Endothelial cell of umbilical vein (primary cell): ENCODE data around the gene DLX3. TPM values are rescaled to one million over a fixed set of nuclear protein-coding genes. Genes with fewer than 3 reads are reported as not detected.

ENCODE experiments used
- BruUV-seq: library from RNA; stranded (reverse); fragments of 400-500 nt; replicated peaks from 2 replicates; lab custom pipeline; 2021; lab: Mats Ljungman, UMichigan
- CTCF ChIA-PET: fragments of 300-600, 350-600 bp; sonication (Branson Sonifier 250); formaldehyde crosslinking; loops from one replicate; lab custom pipeline; 2021; ENCODE audit warnings: antibody characterized with exemption, inconsistent platforms; lab: Charles Lee
- POLR2A ChIA-PET: fragments of 300-600, 350-600 bp; sonication (Branson Sonifier 250); formaldehyde crosslinking; loops from one replicate; lab custom pipeline; 2021; ENCODE audit warnings: antibody characterized with exemption, inconsistent platforms; lab: Charles Lee
- DNase-seq: peaks from one replicate; pipeline ENCODE4 v3.0.0-alpha.2; 2011; ENCODE audit warnings: low read depth, low spot score
- FAIRE-seq: peaks from 2 replicates; lab custom pipeline; 2011; peaks lifted over from hg19 to GRCh38; lab: Jason Lieb, UNC
- H2AFZ ChIP-seq: 2 replicates; pipeline ENCODE4 v1.6.0; 2012; ENCODE audit warnings: low read depth, low read length, control low read depth, inconsistent platforms
- H3K27ac ChIP-seq: 2 replicates; pipeline ENCODE4 v1.5.1; 2011; ENCODE audit warnings: low read depth, mild to moderate bottlenecking, control low read depth, low read length, moderate library complexity; ENCODE audit not compliant: insufficient read depth
- H3K27me3 ChIP-seq, 2 experiments: 2 replicates each; pipeline versions ENCODE4 v1.6.0 to v1.6.1; 2011; ENCODE audit warnings: low read length in 2 of 2, mixed read lengths in 1 of 2; ENCODE audit not compliant: control insufficient read depth in 2 of 2, insufficient read depth in 2 of 2
- H3K36me3 ChIP-seq, 2 experiments: 2 replicates in 1 of 2; 3 replicates in 1 of 2; pipeline ENCODE4 v1.5.1; 2011; ENCODE audit warnings: low read length in 2 of 2, mild to moderate bottlenecking in 1 of 2, moderate library complexity in 1 of 2; ENCODE audit not compliant: control insufficient read depth in 2 of 2, insufficient read depth in 2 of 2; ENCODE audit errors: extremely low read depth in 1 of 2
- H3K4me1 ChIP-seq: 3 replicates; pipeline ENCODE4 v1.5.1; 2011; ENCODE audit warnings: mild to moderate bottlenecking, low read length; ENCODE audit not compliant: control insufficient read depth, insufficient read depth; ENCODE audit errors: extremely low read depth
- H3K4me2 ChIP-seq: 2 replicates; pipeline ENCODE4 v1.6.1; 2011; ENCODE audit warnings: low read length, control low read depth, mixed read lengths; ENCODE audit not compliant: insufficient read depth
- H3K4me3 ChIP-seq, 3 experiments: fragments of 200-600 bp in 1 of 3; sonication (generic), shearing (Covaris generic) in 1 of 3; replicated peaks in 1 of 3; 2 replicates each; pipeline ENCODE4 v1.5.1; 2011 to 2016; ENCODE audit warnings: control low read depth in 3 of 3, low read length in 3 of 3, mild to moderate bottlenecking in 2 of 3, inconsistent platforms in 1 of 3, low read depth in 1 of 3, moderate library complexity in 1 of 3; ENCODE audit not compliant: insufficient read depth in 1 of 3
- H3K79me2 ChIP-seq: 2 replicates; pipeline ENCODE4 v1.6.0; 2012; ENCODE audit warnings: low read length, inconsistent platforms; ENCODE audit not compliant: control insufficient read depth, insufficient read depth
- H3K9ac ChIP-seq: replicated peaks from 2 replicates; pipeline ENCODE3; 2011; ENCODE audit warnings: low read length, control low read depth; ENCODE audit not compliant: insufficient read depth; ENCODE audit errors: extremely low read depth
- H3K9me1 ChIP-seq: replicated peaks from 3 replicates; pipeline ENCODE4 v1.6.0; 2011; ENCODE audit warnings: mild to moderate bottlenecking, low read length; ENCODE audit not compliant: control insufficient read depth, insufficient read depth; ENCODE audit errors: extremely low read depth
- H3K9me3 ChIP-seq: replicated peaks from 2 replicates; pipeline ENCODE4 v1.5.1; 2012; ENCODE audit warnings: low read length, inconsistent platforms; ENCODE audit not compliant: control insufficient read depth, insufficient read depth
- H4K20me1 ChIP-seq: replicated peaks from 2 replicates; pipeline ENCODE3; 2011; ENCODE audit warnings: mild to moderate bottlenecking, low read length; ENCODE audit not compliant: control insufficient read depth, insufficient read depth; ENCODE audit errors: extremely low read depth
- EZH2 ChIP-seq: IDR thresholded peaks from 2 replicates; pipeline ENCODE4 v1.6.1; 2012; ENCODE audit warnings: borderline replicate concordance, low read depth, mild to moderate bottlenecking, moderate library complexity, low read length, inconsistent platforms; ENCODE audit not compliant: severe bottlenecking
- FOS ChIP-seq: IDR thresholded peaks from 2 replicates; pipeline ENCODE4 v1.6.1; 2011; ENCODE audit warnings: mild to moderate bottlenecking, low read length, moderate library complexity, borderline replicate concordance; ENCODE audit not compliant: insufficient read depth
- GATA2 ChIP-seq: IDR thresholded peaks from 2 replicates; pipeline ENCODE4 v1.7.0; 2011; ENCODE audit warnings: low read depth, mild to moderate bottlenecking, moderate library complexity, mixed read lengths, low read length; ENCODE audit not compliant: insufficient read length, insufficient read depth
- JUN ChIP-seq: IDR thresholded peaks from 2 replicates; pipeline ENCODE4 v1.6.1; 2011; ENCODE audit warnings: borderline replicate concordance, low read depth; ENCODE audit not compliant: insufficient read length, insufficient read depth
- MYC ChIP-seq: IDR thresholded peaks from one replicate; pipeline ENCODE4 v1.6.1; 2011; ENCODE audit warnings: mild to moderate bottlenecking, low read depth, low read length
- POLR2AphosphoS5 ChIP-seq: IDR thresholded peaks from 2 replicates; pipeline ENCODE4 v1.6.1; 2012; ENCODE audit warnings: low read depth, mild to moderate bottlenecking, control low read depth, low read length, moderate library complexity; ENCODE audit not compliant: insufficient read depth
- dilution Hi-C: fragments of 300-500 bp; cut with MboI; formaldehyde crosslinking; loops from one replicate; pipeline ENCODE4 v1.15.0; 2019; ENCODE audit warnings: low sequenced_read_pairs; ENCODE audit not compliant: extremely low pct_ligation_motif_present
- intact Hi-C: fragments of 100-400 bp; cut with micrococcal nuclease; formaldehyde crosslinking; loops from one replicate; pipeline ENCODE4 v1.10.0; 2022
- polyA plus RNA-seq, 4 experiments: library from polyadenylated mRNA; depleted of rRNA in 3 of 4; stranded (reverse) in 3 of 4; unstranded in 1 of 4; fragments of >200 nt; gene quantifications; 2 replicates each; pipeline versions ENCODE4 v1.2.1 to v1.2.3, GENCODE V29; 2011 to 2012; ENCODE audit warnings: missing spikeins in 1 of 4
- total RNA-seq: library from RNA; stranded (reverse); gene quantifications from 2 replicates; pipeline ENCODE4 v1.2.3, GENCODE V29; 2021

Gene DLX3
- total and polyA plus RNA-seq, 2 donors (not counting 3 experiments of a cell fraction or from before 2014, with no cell fraction given) = not detected

DNA sequence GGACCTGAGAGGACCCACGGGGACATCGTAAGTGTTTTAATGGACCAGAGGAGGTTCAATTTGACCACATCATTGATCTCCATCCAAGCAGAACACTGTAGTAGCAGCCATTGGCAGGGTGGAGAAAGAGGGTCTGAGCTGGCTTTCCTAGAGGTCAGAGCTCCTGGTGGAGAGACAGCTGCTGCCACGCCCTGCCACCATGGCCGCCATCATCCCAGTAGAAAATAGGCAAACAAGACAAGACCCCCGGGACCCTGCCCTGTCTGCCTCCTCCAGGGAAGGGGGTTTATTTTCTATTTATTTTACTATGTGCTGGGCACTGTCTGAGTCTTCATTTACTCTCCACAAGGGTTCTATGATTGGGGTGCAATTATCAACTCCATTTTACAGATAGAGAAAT is 49.5 kb upstream of the DLX3 start:
- Histone ChIP-seq H3K27me3 (no peaks in the 10 kb centered on the region), H3K9me3 (no peaks in the 10 kb centered on the region), H3K9me1 (no peaks in the 10 kb centered on the region), H3K4me1 (peaks cover 40% of the 10 kb centered on the region), H4K20me1 (no peaks in the 10 kb centered on the region), H3K4me3 (no peak overlapping the region), H3K9ac (no peak overlapping the region), H3K79me2 (no peaks in the 10 kb centered on the region), H3K4me2 (no peak overlapping the region), H3K27ac (no peak overlapping the region), H3K36me3 (no peaks in the 10 kb centered on the region), H2AFZ (peak overlapping the region; percentile 74)
- DNase-seq (no peak), FAIRE-seq (no peak)
- TF ChIP-seq POLR2AphosphoS5 (no peak), JUN (no peak), MYC (no peak), GATA2 (no peak)
- dilution Hi-C loops (no loop called here), intact Hi-C loops (no loop called here)
- POLR2A ChIA-PET = interaction anchor here (0.5 kb wide), 1 partner anchor 18 kb away, joined by 3 read pairs; no protein-coding TSS in a partner anchor
- BruUV-seq = no TSS peak
- CTCF ChIA-PET = interaction anchor here (1.0 to 1.9 kb wide), 3 partner anchors 18 to 50 kb away, joined by 7 to 9 read pairs (median 8); partner anchors contain the start of gene PDK2

DNA sequence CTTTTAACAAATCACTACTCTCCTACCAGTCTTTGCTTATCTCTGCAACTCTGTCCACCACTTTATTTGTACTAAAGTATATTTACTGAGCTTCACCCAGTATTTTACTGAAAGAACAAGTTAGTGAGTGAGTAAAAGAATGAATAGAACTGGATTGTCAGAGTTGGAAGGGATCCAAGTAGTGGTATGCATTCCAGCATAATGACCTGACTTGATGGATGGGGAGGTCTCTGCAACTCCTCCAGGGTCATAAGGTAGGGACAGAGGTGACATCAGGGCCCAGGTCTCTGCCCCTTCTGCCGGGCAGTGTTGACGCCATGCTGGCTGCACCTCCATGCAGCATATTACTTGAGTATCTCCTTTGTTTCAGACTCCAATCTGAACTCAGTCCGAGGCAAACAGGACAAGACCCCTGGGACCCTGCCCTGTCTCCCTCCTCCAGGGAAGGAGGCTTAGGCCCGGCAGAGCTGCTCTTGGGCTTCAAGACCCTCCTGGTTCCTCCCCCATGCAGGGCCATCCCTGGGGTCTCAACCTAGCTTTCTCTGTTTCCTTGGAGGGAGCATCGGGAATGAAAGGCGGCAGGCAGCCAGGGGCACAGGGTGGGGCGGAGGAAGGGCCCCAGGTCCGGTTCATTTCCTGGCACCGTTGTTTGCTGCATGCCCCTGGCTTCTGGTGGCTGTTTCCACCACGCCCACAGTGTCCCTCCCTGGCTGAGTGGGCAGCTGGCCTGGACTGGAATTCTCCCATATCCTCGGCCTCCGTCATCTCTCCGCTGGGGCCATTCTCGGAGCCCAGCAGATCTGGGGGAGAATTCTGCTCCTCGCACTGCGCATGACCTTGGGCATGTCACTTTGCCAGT is 48.5 kb upstream of the DLX3 start:
- intact Hi-C loops (no loop called here), dilution Hi-C loops (no loop called here)
- peaks cover 40% of the 10 kb centered on the region for H3K4me1 ChIP-seq
- CTCF ChIA-PET = interaction anchor here (1.0 to 1.9 kb wide), 5 partner anchors 10 to 51 kb away, joined by 3 to 9 read pairs (median 6); partner anchors contain the start of genes ITGA3 and PDK2
- FAIRE-seq (peak; percentile 95), DNase-seq (peak; percentile 56)
- H3K27me3 ChIP-seq = no peaks in the 10 kb centered on the region
- no peak overlapping the region for H3K27ac ChIP-seq
- no peaks in the 10 kb centered on the region for H4K20me1 ChIP-seq
- TF ChIP-seq JUN (no peak), GATA2 (no peak), FOS (no peak), EZH2 (no peak), POLR2AphosphoS5 (peak; percentile 17)
- no peak overlapping the region for H3K4me2 ChIP-seq
- H3K36me3 ChIP-seq = no peaks in the 10 kb centered on the region
- no peaks in the 10 kb centered on the region for H3K9me1 ChIP-seq
- no peak overlapping the region for H3K4me3 ChIP-seq
- no TSS peak for BruUV-seq
- H3K79me2 ChIP-seq = no peaks in the 10 kb centered on the region
- no peak overlapping the region for H3K9ac ChIP-seq
- POLR2A ChIA-PET = interaction anchor here (0.5 kb wide), 1 partner anchor 19 kb away, joined by 3 read pairs; no protein-coding TSS in a partner anchor
- H2AFZ ChIP-seq = peak overlapping the region; percentile 74
- H3K9me3 ChIP-seq = no peaks in the 10 kb centered on the region
